Measurements from ENCODE around the gene CENPM. TPM values are rescaled to one million over a fixed set of nuclear protein-coding genes. Genes with fewer than 3 reads are reported as not detected.

CENPM gene
- total RNA-seq, 4 donors from 2014 or later: 1.5 to 5.1 TPM; not detected in 2

DNA sequence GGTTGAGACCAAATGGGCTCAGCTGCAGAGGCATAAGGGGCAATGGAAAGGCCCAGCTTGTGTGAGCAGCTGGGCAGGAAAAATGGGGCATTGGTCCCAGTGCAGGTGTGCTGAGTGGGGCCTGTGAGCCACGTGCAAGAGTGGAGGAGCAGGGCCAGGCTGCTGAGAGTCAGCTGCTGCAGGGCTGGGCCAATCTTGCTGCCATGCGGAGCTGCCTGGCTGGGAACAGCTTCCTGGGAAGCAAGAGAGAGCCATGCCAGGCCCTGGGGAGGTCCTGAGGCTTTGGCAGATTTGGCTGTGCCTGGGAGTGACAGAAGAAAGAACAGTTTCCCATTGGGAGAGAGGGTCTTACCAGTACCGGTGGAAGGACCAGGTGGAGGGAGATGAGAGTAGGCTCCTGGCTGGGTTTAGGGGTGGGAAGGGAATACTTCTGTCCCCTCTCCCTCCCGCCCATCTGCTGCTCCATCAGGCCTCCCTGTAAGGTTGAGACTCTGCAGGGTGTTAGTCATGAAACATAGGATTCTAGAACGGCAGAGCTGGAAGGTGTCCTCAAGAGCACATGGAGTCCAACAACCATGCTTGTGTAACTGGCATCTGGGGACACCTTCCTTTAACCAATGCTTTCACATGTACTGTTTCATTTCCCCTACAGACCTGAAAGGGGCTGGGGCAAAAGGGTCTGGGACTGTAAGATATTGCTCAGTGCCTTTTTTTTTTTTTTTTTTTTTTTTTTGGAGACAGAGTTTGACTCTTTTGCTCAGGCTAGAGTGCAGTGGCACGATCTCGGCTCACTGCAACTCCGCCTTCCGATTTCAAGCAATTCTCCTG, 32.7 kb upstream of the CENPM start:
- TF ChIP-seq POLR2A (IDR thresholded peaks at IDR 0.05): no peak
- TF ChIP-seq, protein P1, sequence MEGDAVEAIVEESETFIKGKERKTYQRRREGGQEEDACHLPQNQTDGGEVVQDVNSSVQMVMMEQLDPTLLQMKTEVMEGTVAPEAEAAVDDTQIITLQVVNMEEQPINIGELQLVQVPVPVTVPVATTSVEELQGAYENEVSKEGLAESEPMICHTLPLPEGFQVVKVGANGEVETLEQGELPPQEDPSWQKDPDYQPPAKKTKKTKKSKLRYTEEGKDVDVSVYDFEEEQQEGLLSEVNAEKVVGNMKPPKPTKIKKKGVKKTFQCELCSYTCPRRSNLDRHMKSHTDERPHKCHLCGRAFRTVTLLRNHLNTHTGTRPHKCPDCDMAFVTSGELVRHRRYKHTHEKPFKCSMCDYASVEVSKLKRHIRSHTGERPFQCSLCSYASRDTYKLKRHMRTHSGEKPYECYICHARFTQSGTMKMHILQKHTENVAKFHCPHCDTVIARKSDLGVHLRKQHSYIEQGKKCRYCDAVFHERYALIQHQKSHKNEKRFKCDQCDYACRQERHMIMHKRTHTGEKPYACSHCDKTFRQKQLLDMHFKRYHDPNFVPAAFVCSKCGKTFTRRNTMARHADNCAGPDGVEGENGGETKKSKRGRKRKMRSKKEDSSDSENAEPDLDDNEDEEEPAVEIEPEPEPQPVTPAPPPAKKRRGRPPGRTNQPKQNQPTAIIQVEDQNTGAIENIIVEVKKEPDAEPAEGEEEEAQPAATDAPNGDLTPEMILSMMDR (IDR thresholded peaks at IDR 0.05 in 4 of 5, conservative IDR thresholded peaks at IDR 0.05 in 1 of 5): no peak
- no peak for DNase-seq
- intact Hi-C loops (cut with DNase I; ENCODE audit: low total_unique reads) (no loop called here), in situ Hi-C loops (cut with MboI; ENCODE audit: low sequenced_read_pairs in 4 of 4) (no loop called here)
- H3K36me3 ChIP-seq: no peaks in the 10 kb centered on the region
- H3K27me3 ChIP-seq: peaks cover 24 to 31% (median 31%) of the 10 kb centered on the region in 3 donors
- no peaks in the 10 kb centered on the region for H3K9me3 ChIP-seq
- peaks cover 0 to 9% of the 10 kb centered on the region in 2 donors for H3K4me1 ChIP-seq
- H3K27ac ChIP-seq: no peak overlapping the region
- ATAC-seq: no peak
- no peak overlapping the region for H3K4me3 ChIP-seq

DNA sequence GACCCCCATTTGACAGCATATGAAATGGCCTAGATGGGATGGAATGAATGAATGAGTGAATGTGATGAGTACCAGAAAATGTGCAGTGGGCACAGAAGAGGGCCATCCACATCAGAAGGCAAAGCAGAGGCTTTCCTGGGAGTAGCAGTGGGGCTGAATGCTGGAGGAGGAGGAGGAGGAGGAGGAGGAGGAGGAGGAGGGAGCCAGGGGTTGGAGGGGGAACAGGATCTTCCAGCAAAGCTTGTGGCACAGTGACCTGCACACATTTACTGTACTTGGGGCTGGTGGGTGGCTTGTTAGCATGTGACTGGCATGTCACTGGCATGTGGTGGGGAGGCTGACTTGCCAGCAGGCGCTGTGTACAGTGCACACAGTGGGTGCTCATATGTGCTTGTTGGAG, 31.8 kb upstream of the CENPM start:
- ATAC-seq: no peak
- H3K9me3 ChIP-seq: no peaks in the 10 kb centered on the region
- intact Hi-C loops (cut with DNase I; ENCODE audit: low total_unique reads) (no loop called here), in situ Hi-C loops (cut with MboI; ENCODE audit: low sequenced_read_pairs in 4 of 4) (no loop called here)
- H3K27me3 ChIP-seq: peaks cover 31 to 40% (median 31%) of the 10 kb centered on the region in 3 donors
- H3K36me3 ChIP-seq: no peaks in the 10 kb centered on the region
- H3K27ac ChIP-seq: no peak overlapping the region
- DNase-seq: no peak
- no peak overlapping the region for H3K4me3 ChIP-seq
- TF ChIP-seq POLR2A (IDR thresholded peaks at IDR 0.05): no peak
- TF ChIP-seq, protein P1 (IDR thresholded peaks at IDR 0.05 in 4 of 5, conservative IDR thresholded peaks at IDR 0.05 in 1 of 5): no peak
- H3K4me1 ChIP-seq: peaks cover 0 to 9% of the 10 kb centered on the region in 2 donors

DNA sequence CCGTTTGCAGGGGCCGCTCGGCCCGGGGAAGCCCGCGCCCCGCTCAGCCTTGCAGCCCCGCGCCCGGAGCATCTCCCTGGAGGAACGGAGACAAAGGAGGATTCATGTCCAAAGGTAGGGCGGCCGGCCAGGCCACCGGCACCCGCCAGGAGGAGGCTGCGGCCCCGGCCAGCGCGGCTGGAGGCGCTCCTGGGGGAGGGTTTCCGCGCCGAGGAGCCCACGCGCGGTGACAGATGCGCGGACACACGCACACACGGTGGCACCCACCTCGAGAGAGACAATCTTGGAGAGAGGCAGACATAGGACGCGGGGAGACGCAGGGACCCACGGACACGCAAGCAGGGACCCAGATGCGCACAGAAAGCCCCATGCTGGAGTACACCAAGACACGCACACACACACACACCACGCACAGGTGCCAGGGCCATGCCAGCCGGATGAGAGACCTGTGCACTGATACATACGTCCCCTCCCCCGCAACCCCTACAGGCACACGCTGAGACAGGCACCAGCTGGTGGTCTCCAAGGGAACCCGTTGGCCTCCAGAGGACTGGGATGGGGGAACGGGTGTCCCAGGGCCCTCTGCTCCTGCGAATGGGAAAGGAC, 30.1 kb upstream of the CENPM start:
- peaks cover 0 to 4% of the 10 kb centered on the region in 2 donors for H3K4me1 ChIP-seq
- peaks cover 36 to 49% (median 42%) of the 10 kb centered on the region in 3 donors for H3K27me3 ChIP-seq
- intact Hi-C loops (cut with DNase I; ENCODE audit: low total_unique reads): no loop called here
- in situ Hi-C loops (cut with MboI; ENCODE audit: low sequenced_read_pairs in 4 of 4): no loop called here
- no peak for DNase-seq
- H3K9me3 ChIP-seq: no peaks in the 10 kb centered on the region
- H3K36me3 ChIP-seq: no peaks in the 10 kb centered on the region
- no peak for ATAC-seq
- TF ChIP-seq, protein P1 (IDR thresholded peaks at IDR 0.05 in 4 of 5, conservative IDR thresholded peaks at IDR 0.05 in 1 of 5): no peak
- TF ChIP-seq POLR2A (IDR thresholded peaks at IDR 0.05): no peak
- H3K4me3 ChIP-seq: peak overlapping the region; percentile 21 to 40 (median 29)
- no peak overlapping the region for H3K27ac ChIP-seq

DNA sequence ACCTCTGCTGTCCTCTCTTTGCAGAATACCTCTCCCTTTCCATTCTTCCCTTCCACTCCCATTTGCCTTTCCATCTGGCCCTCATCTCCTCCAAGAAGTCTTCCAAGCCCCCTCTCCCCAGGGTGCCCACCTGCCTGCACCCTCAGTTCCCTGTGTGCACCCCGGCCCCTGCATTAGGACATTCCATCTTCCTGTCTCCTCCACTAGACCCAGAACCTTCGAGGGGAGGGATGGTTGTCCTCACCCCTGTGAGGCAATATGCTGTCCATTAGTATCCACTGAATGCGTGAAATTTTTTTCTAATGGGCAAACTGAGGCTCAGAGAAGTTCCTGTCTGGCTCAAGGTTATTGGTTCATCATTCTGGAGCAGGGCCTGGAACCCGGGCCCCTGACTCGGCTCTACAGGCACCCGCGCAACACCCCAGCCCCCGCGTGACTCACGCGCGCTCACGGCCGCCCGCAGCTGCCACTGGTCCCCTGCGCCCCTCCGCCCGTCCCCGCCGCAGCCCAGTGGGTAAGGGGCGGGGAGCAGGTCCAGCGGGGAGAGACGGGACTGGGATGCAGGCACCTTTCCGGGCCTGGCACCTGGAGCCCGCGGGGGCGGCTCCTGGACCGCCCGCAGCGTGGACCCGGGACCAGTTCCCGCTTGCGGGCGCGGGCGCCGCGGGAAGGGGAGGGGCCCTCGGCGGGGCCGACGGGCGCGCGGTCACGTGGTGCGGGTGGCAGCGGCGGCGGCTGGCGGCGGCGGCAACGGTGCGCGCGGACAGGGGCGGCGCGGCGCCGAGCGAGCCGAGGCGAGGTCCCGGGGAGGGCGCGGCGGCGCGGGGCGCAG, 29.3 kb upstream of the CENPM start:
- ATAC-seq (peak; percentile 56 to 72), DNase-seq (no peak)
- no peaks in the 10 kb centered on the region for H3K36me3 ChIP-seq
- H3K4me3 ChIP-seq: peak overlapping the region in 3 of 4 donors; percentile 44 to 59 (median 47)
- in situ Hi-C loops (cut with MboI; ENCODE audit: low sequenced_read_pairs in 4 of 4): no loop called here
- intact Hi-C loops (cut with DNase I; ENCODE audit: low total_unique reads): no loop called here
- no peaks in the 10 kb centered on the region for H3K9me3 ChIP-seq
- H3K27me3 ChIP-seq: peaks cover 36 to 49% (median 44%) of the 10 kb centered on the region in 3 donors
- TF ChIP-seq, protein P1 (IDR thresholded peaks at IDR 0.05 in 4 of 5, conservative IDR thresholded peaks at IDR 0.05 in 1 of 5): no peak
- no peak for TF ChIP-seq POLR2A (IDR thresholded peaks at IDR 0.05)
- peaks cover 0 to 4% of the 10 kb centered on the region in 2 donors for H3K4me1 ChIP-seq
- H3K27ac ChIP-seq: no peak overlapping the region
